Hepatic stellate cell (primary cell): ENCODE measurements around the gene IQGAP1.
"Not testable (repeated sequence)": the region's sequence is repeated elsewhere in the genome, so short reads cannot be mapped to it uniquely, and the experiment has no call there.

ENCODE experiments used
- DNase-seq: peaks from one replicate; pipeline ENCODE4 v3.0.0; 2011; ENCODE audit warnings: low spot score

Gene IQGAP1

DNA sequence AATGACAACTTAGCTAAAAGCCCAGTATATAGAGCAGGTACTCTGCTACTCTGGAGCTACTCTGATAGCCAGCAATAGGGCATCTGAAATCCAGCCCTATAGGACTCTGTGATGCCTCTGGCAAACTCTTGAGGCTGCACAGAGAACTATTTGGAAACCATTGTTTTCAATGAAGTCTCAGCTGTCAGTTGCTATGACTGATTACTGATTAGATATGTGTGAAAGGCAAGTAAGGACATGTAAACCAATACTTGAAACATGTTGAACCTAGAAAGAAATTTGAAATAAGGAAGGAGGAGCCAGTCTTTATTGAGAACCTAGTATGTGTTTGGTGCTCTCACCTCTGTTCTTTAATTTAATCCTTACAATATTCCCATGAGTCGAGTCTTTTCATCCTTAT, 101.5 kb downstream of the IQGAP1 start:
- DNase-seq, result no peak

- no peak for DNase-seq
Observed at GRCh38 chr15:90489944-90490343, 101.9 kb downstream of the IQGAP1 start.

DNA sequence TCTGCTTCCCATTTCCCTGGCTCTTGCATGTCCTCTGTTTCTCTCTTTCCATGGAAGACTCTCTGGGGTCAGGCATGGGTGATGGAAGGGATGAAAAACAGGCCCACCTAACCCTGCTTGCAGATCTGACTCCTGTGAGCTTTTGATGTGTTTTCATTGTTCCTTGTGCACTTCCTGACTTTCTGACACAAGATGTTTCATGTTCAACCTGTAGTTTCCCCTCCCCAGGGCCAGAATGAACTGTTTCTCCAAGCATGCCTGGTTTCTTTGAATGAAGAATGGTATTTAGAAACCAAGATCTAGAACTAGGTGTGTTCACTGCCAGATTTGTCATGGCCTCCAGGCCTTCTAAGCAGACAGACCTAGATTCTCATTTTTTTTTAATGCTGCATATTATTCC, 105.6 kb downstream of the IQGAP1 start:
- no peak for DNase-seq

DNA sequence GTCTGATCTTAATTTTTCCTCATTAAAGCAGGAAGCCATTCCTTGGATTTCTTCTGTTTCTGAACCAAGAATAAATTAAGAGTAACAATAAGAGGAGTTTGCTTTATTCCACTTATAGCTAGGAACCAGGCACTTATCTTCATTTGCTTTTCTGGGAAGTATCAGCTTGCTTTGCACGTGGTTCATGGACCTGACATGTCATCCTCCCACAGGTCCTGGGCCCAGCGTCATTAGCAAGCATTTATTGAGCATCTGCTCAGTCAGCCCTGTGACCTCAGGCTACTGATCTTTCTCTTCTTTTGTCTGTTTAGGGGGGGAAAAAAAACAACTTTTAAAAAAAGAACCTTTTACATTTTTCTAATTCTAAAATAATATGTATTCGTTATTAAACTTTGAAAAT, 107.0 kb downstream of the IQGAP1 start:
- DNase-seq, result no peak

DNA sequence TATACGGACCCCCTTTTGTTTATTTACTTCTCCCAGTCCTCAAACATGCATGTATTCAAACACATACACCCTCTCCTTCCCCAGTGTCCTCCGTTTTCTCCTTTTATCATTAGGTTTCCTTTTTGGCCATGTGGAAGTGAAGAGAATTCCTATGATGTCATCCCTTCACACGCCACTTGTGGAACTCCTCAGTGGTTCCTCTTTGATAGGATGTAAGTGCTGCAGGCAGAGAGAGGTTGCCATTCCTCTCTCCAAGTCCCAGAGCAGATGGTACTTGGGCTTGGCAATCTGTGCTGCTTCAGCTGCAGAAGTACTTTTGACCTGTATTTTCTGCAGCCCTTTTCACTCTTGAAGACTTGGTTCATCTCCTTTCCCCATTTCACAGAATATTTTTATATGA, 108.7 kb downstream of the IQGAP1 start:
- DNase-seq, result peak; percentile 21

- DNase-seq, result no peak
Observed at GRCh38 chr15:90497376-90497775, 109.3 kb downstream of the IQGAP1 start.

GRCh38 chr15:90497912-90498311, 109.9 kb downstream of the IQGAP1 start:
- no peak for DNase-seq

- no peak for DNase-seq
Observed at GRCh38 chr15:90500171-90500570, 112.1 kb downstream of the IQGAP1 start.

DNA sequence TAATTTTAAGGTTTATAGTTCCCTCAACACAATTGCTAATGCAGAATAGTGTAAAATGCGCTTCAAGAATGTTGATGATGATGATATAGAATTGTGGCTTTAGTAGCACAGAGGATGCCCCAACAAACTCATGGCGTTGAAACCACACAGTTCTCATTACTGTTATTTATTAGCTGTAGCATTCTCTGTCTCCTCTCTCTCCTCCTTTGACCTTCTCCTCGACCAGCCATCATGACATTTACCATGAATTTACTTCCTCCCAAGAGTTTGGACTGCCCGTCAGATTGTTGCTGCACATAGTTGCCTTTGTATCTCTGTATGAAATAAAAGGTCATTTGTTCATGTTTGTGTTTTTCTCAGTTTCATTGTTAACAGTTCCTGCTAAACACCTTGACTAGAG, 113.9 kb downstream of the IQGAP1 start:
- DNase-seq, result no peak

- not testable (repeated sequence) for DNase-seq
Observed at GRCh38 chr15:90510781-90511180, 122.7 kb downstream of the IQGAP1 start.

- not testable (repeated sequence) for DNase-seq
Observed at GRCh38 chr15:90511211-90511618, 123.2 kb downstream of the IQGAP1 start.

DNA sequence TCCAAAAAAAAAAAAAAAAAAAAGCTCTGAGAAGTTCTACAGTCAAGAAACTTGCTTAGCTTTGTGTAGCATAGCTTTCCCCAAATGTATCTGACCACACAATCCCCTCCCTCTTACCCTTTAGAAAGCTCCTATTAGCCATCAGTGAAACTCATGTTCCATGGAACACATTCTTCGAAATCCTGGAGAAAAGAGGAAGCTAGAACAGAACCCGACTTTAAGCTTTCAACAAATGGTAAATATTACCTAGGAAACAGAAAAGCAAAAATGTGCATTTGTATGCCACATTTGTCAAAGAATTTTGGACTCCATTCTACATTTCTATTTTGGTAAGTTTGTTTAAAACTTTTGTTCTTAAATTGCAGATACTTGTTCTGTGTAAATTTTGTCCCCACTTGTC, 124.2 kb downstream of the IQGAP1 start:
- no peak for DNase-seq

GRCh38 chr15:90512981-90513380, 124.9 kb downstream of the IQGAP1 start:
- no peak for DNase-seq

DNA sequence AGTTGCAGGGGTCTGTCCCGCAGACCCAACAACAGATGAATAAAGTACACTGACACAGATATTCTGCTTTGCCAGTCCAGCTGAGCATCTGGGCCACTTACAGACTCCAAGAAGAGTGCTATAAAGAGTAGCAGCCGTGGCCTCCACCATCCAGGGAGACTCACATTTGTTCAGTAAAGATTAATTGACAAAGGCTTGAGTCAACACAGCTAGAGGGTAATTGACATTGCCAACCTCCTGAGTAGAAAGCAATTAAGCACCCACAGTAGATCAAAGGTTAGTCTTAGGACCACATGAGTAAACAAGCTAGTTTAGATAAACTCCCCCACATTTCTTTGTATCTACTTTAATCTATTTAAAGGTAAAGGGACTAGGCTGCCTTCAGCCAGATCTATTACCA, 125.4 kb downstream of the IQGAP1 start:
- DNase-seq, result no peak

DNA sequence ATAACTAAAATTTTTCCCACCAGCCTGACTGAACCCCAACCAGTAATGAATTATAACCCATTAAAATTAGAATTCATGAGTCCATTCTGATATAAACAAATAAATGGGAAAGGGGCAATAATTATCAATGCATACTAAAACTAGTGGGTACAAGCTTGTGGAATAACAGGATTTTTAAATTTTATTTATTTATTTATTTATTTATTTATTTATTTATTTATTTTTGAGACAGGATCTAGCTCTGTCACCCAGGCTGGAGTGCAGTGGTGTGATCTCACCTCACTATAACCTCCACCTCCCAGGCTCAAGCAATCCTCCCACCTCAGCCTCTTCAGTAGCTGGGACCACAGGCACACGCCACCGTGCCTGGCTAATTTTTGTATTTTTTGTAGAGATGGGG, 125.9 kb downstream of the IQGAP1 start:
- DNase-seq, result not testable (repeated sequence)

- DNase-seq, result peak; percentile 45
Observed at GRCh38 chr15:90519688-90520087, 131.6 kb downstream of the IQGAP1 start.

DNA sequence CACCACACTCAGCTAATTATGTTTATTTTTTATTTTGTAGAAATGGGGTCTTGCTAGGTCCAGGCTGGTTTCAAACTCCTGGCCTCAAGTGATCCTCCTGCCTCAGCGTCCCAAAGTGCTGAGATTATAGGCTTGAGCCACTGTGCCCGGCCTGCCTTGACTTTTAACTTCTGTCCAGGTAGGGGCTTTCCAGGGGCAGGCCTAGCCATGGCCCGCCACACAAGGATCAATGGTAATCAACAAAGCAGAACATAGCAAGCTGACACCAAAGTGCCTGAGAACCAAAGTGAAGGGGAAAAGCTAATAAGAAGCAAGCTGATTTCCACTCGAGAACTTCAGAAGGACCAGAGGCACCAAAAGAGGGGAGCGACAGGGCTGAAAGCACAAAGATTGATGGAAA, 132.3 kb downstream of the IQGAP1 start:
- no peak for DNase-seq

DNA sequence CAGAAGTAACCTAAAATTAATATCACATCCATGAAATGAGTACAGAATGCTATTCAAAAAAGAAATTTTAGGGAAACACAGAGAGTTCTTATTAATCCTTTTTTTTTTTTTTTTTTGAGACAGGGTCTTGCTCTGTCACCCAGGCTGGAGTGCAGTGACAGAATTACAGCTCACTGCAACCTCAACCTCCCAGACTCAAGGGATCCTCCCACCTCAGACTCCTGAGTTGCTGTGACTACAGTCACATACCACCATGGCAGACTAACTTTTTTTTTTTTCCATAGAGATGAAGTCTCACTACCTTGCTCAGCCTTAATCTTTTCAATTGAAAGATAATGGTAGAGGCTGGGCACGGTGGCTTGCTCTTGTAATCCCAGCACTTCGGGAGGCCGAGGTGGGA, 135.3 kb downstream of the IQGAP1 start:
- no peak for DNase-seq

DNA sequence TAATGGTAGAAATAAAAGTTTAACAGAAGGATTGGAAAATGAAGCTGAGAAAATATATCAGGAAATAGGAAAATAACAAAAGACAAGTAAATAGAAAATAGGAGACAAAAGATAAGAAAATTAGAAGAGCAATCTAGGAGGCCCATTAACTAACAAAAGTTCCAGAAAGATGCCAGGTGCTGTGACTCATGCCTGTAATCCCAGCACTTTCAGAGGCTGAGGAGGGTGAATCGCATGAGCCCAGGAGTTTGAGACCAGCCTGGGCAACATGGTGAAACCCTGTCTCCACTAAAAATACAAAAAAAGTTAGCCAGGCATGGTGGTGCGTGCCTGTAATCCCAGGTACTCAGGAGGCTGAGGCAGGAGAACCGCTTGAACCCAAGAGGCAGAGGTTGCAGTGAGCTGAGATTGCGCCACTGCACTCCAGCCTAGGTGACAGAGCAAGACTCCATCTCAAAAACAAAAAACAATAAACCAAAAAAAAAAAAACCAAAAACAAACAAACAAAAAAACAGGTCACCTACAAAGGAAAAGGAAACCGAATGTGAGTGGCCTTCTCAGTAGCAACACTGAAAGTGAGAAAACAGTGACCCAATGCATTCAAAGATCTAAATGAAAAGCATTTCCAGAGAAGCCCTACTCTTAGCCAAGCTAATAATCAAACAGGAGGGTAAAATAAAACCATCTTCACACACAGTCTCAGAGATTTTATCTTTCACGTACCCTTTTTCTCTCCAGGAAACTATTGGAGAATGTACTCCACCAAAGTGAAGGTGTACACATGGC, 136.2 kb downstream of the IQGAP1 start:
- not testable (repeated sequence) for DNase-seq

DNA sequence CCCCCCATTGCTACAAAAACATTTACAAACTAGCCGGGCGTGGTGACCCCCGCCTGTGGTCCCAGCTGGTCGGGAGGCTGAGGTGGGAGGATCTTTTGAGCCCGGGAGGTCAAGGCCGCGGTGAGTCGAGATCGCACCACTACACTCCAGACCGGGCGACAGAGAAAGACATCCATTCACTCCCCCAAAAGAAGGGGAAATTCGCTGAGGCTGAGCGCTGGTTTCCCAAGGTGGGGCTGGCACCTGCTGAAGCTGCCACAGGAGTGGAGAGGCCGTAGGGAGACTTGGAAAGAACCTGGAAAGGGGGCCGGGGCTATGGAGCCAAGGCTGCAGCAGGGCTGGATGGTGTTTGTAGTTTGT, 140.9 kb downstream of the IQGAP1 start:
- DNase-seq, result no peak

DNA sequence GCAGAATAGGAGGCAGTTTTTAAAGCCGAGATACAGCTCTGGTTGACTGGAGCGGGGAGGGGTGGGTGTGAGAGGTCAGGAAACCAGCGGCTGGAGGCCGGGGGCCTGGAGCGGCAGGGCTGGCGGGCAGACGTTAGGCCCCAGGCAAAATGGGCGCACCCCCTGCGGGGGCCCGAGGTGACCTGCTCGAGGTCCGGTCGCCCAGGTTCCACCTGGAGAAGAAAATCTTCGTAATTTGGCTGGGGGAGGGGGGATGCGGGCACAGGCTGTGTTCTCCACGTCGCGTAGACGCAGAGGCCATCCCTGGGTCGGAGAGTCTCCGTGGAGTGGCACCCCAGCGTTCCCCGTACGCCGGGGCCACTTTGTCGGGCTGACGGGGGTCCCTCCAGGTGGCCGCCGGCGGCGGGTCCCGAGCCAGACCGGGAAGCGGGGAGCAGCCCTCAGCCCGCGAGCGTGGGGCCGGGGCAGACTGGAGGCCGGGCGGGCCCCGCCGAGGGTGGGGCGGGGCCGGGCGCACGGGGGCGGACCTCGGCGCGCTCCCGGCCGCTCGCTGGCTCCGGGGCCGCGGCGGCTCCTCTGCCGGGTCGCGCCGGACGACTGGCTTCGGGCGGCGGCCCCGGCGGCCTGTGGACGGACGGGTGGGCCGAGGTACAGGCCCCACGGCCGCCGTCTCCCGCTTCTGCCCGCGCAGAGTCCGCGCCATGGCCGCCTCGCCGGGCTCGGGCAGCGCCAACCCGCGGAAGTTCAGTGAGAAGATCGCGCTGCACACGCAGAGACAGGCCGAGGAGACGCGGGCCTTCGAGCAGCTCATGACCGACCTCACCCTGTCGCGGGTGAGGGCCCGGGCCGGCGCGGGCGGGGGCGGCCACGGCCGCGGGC, 141.6 kb downstream of the IQGAP1 start, which contains the start of gene CRTC3:
CRTC3 (plus strand) TSS at position 553 of the 879 bp plus-strand sequence; CDS start at position 702, 149 bp downstream.
- peak; percentile 77 for DNase-seq

GRCh38 chr15:90530250-90531051, 142.4 kb downstream of the IQGAP1 start:
- peak; percentile 75 for DNase-seq
